Stimulated activated CD8-positive, alpha-beta memory T cell treated with anti-CD3 and anti-CD28 coated beads, Interleukin-4, amount 100 ng/mL, for 48 hours (primary cell): ENCODE results near the gene GPR3.

Experiments used
- DNase-seq: peaks from one replicate; pipeline ENCODE4 v3.0.0-alpha.2; 2020

Gene GPR3

GRCh38 chr1:27359822-27360158 lies 32.6 kb upstream of the GPR3 start:
- no peak for DNase-seq

GRCh38 chr1:27360159-27361043 lies 32.0 kb upstream of the GPR3 start:
- DNase-seq, result peak; percentile 63

GRCh38 chr1:27361044-27361402 lies 31.4 kb upstream of the GPR3 start:
- DNase-seq, result no peak

GRCh38 chr1:27361553-27361952 lies 30.9 kb upstream of the GPR3 start:
- no peak for DNase-seq

GRCh38 chr1:27363766-27364695 lies 28.4 kb upstream of the GPR3 start:
- no peak for DNase-seq

GRCh38 chr1:27364696-27365371 lies 27.6 kb upstream of the GPR3 start:
- no peak for DNase-seq

- peak; percentile 89 for DNase-seq
These were observed 26.9 kb upstream of the GPR3 start for GRCh38 chr1:27365372-27366112.

GRCh38 chr1:27366113-27366410 lies 26.4 kb upstream of the GPR3 start:
- DNase-seq, result peak; percentile 92

GRCh38 chr1:27366411-27367159 lies 25.8 kb upstream of the GPR3 start, which contains the start of gene MAP3K6:
Gene MAP3K6 (minus strand): TSS chr1:27366961. CDS start chr1:27366597, 364 bp downstream.
- peak; percentile 69 for DNase-seq

GRCh38 chr1:27367160-27367650 lies 25.2 kb upstream of the GPR3 start:
- DNase-seq, result no peak

- no peak for DNase-seq
These were observed 23.4 kb upstream of the GPR3 start for GRCh38 chr1:27368869-27369582.

- DNase-seq, result no peak
These were observed 20.2 kb upstream of the GPR3 start for GRCh38 chr1:27372022-27372807.

- no peak for DNase-seq
These were observed 19.4 kb upstream of the GPR3 start for GRCh38 chr1:27372808-27373690.

- DNase-seq, result no peak
These were observed 17.9 kb upstream of the GPR3 start, which contains the start of gene FCN3 for GRCh38 chr1:27374362-27375086. Gene FCN3 (minus strand): TSS chr1:27374824. CDS start chr1:27374818, 6 bp downstream.

GRCh38 chr1:27377760-27378495 lies 14.5 kb upstream of the GPR3 start:
- DNase-seq, result no peak

GRCh38 chr1:27379564-27380122 lies 12.8 kb upstream of the GPR3 start:
- DNase-seq, result no peak

- no peak for DNase-seq
These were observed 12.2 kb upstream of the GPR3 start for GRCh38 chr1:27380224-27380623.
